Left ventricle myocardium inferior (tissue), 1 donor: ENCODE data around the gene MCTP2. TPM values are rescaled to one million over a fixed set of nuclear protein-coding genes. Genes with fewer than 3 reads are reported as not detected.
A peak's percentile ranks its signal among the peaks of the same experiment; 100 is the strongest.

Source experiments
- DNase-seq: peaks from one replicate; pipeline ENCODE4 v3.0.0-alpha.2; 2020
- H3K27ac ChIP-seq: fragments of 200-600 bp; replicated peaks from 2 replicates; pipeline ENCODE4 v1.8.0; 2021
- H3K27me3 ChIP-seq: fragments of 200-600 bp; 2 replicates; pipeline ENCODE4 v1.8.0; 2021; ENCODE audit warnings: low read depth
- H3K36me3 ChIP-seq: fragments of 200-600 bp; 2 replicates; pipeline ENCODE4 v1.8.0; 2021
- H3K4me1 ChIP-seq: fragments of 200-600 bp; 2 replicates; pipeline ENCODE4 v1.8.0; 2021
- H3K4me3 ChIP-seq: fragments of 200-600 bp; 2 replicates; pipeline ENCODE4 v1.8.0; 2021; ENCODE audit warnings: mild to moderate bottlenecking, moderate library complexity
- H3K9me3 ChIP-seq: fragments of 200-600 bp; replicated peaks from 2 replicates; pipeline ENCODE4 v1.8.0; 2021
- CTCF ChIP-seq: fragments of 200-600 bp; IDR thresholded peaks from 2 replicates; pipeline ENCODE4 v1.8.0; 2021; ENCODE audit warnings: antibody characterized with exemption, mild to moderate bottlenecking, borderline replicate concordance
- intact Hi-C: fragments of 100-400 bp; cut with micrococcal nuclease; formaldehyde crosslinking; loops from one replicate; pipeline ENCODE4 v1.11.0; 2022
- total RNA-seq: library from RNA; stranded (reverse); fragmentation: NEBNext Ultra II Directional; extraction: Animal tissue kit (Norgen Biotek cat#: 25700); gene quantifications from one replicate; pipeline ENCODE4 v1.2.1, GENCODE V29; 2021
- donor health status: DM: no; HTN: yes; CAD: no; lungs with severe emphysema.

The MCTP2 gene
- total RNA-seq, 1 donor from 2014 or later = 1.0 TPM

DNA sequence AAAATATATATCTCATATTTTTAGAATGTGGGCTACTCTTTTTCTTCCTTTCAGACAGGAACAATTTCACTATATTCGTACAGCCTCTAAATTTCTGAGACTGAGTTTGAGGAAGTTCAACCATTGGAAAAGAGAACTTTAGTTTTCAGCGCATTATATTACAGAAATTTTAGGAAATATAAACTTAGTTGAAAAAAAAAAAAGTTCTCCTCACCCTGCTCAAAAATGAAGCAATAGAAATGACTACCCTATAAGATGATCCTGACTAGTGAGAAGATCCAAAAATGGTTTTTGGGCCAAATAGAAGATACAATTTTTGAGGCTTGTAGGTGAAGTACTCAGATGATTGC is 139.6 kb downstream of the MCTP2 start:
- peaks cover 57% of the 10 kb centered on the region for H3K27me3 ChIP-seq
- H3K27ac ChIP-seq = no peak overlapping the region
- H3K9me3 ChIP-seq = no peaks in the 10 kb centered on the region
- no peak for TF ChIP-seq CTCF
- no peak overlapping the region for H3K4me3 ChIP-seq
- intact Hi-C loops = no loop called here
- DNase-seq = no peak
- no peaks in the 10 kb centered on the region for H3K36me3 ChIP-seq
- no peaks in the 10 kb centered on the region for H3K4me1 ChIP-seq

GRCh38 chr15:94372821-94373220 is 141.5 kb downstream of the MCTP2 start:
- H3K4me3 ChIP-seq = no peak overlapping the region
- TF ChIP-seq CTCF = no peak
- H3K4me1 ChIP-seq = no peaks in the 10 kb centered on the region
- peaks cover 38% of the 10 kb centered on the region for H3K27me3 ChIP-seq
- intact Hi-C loops = no loop called here
- H3K9me3 ChIP-seq = no peaks in the 10 kb centered on the region
- no peaks in the 10 kb centered on the region for H3K36me3 ChIP-seq
- DNase-seq = no peak
- H3K27ac ChIP-seq = no peak overlapping the region

GRCh38 chr15:94375997-94376396 is 144.6 kb downstream of the MCTP2 start:
- intact Hi-C loops = no loop called here
- no peak for DNase-seq
- peak; percentile 43 for TF ChIP-seq CTCF
- Histone ChIP-seq H3K4me3 (no peak overlapping the region), H3K27ac (no peak overlapping the region), H3K4me1 (no peaks in the 10 kb centered on the region), H3K36me3 (no peaks in the 10 kb centered on the region), H3K9me3 (no peaks in the 10 kb centered on the region), H3K27me3 (peaks cover 9% of the 10 kb centered on the region)

DNA sequence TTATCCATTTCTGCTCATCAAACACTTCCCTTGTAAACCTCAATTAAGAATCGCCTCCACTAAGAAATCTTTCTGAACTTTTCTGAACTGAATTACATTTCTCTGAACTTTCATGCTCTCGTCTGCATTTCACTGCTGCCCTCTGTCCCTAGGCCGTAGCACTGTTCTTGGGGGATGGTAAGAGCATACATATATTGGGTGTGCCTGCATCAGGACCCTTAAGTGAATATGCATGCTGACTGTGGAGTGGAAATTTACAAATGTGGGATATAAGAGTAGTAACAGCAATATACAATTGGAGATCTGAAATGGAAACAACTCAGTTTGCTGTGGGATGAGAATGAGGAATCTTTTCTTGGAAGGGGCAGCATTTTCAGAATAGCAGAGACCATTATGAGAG is 148.6 kb downstream of the MCTP2 start:
- no peaks in the 10 kb centered on the region for H3K36me3 ChIP-seq
- intact Hi-C loops = no loop called here
- no peaks in the 10 kb centered on the region for H3K4me1 ChIP-seq
- TF ChIP-seq CTCF = no peak
- H3K27ac ChIP-seq = no peak overlapping the region
- no peaks in the 10 kb centered on the region for H3K27me3 ChIP-seq
- H3K4me3 ChIP-seq = no peak overlapping the region
- H3K9me3 ChIP-seq = no peaks in the 10 kb centered on the region
- no peak for DNase-seq

GRCh38 chr15:94380798-94381197 is 149.4 kb downstream of the MCTP2 start:
- no peak overlapping the region for H3K27ac ChIP-seq
- no peak overlapping the region for H3K4me3 ChIP-seq
- intact Hi-C loops = no loop called here
- no peaks in the 10 kb centered on the region for H3K27me3 ChIP-seq
- H3K36me3 ChIP-seq = no peaks in the 10 kb centered on the region
- no peak for DNase-seq
- no peak for TF ChIP-seq CTCF
- H3K9me3 ChIP-seq = no peaks in the 10 kb centered on the region
- no peaks in the 10 kb centered on the region for H3K4me1 ChIP-seq

DNA sequence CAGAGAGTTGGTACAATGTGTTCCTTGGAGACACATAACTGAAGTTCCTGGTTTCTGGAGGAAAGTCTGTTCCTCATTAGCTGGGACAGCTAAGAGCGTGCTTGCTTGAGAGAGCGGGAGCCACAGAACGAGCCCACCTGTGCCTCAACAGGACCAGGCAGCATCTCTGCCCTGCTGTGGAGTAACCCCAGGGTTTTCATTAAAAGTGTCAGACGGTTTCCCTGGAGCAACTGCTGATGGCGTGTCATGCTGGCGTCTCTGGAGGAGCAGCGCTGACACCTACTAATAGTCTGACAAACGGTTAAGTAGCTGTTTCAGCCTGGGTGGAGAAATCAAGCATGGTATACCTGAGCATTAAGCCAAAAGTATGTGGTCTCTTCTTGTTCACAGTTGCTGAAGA is 150.0 kb downstream of the MCTP2 start:
- TF ChIP-seq CTCF = no peak
- H3K4me1 ChIP-seq = no peaks in the 10 kb centered on the region
- H3K27ac ChIP-seq = no peak overlapping the region
- H3K9me3 ChIP-seq = no peaks in the 10 kb centered on the region
- no peak for DNase-seq
- intact Hi-C loops = no loop called here
- no peak overlapping the region for H3K4me3 ChIP-seq
- no peaks in the 10 kb centered on the region for H3K27me3 ChIP-seq
- H3K36me3 ChIP-seq = no peaks in the 10 kb centered on the region
